GM06990 (cell line): ENCODE data around the gene GARIN6.

Source experiments
- DNase-seq: peaks from one replicate; pipeline ENCODE4 v3.0.0-alpha.2; 2011; ENCODE audit not compliant: insufficient read length; ENCODE audit errors: extremely low read depth
- H3K27me3 ChIP-seq: replicated peaks from 2 replicates; pipeline ENCODE4 v1.6.0; 2011; ENCODE audit warnings: low read length; ENCODE audit not compliant: control insufficient read depth, insufficient read depth
- H3K36me3 ChIP-seq: 2 replicates; pipeline ENCODE4 v1.5.1; 2011; ENCODE audit warnings: low read length; ENCODE audit not compliant: control insufficient read depth, insufficient read depth
- H3K4me3 ChIP-seq: replicated peaks from 2 replicates; pipeline ENCODE4 v1.5.1; 2011; ENCODE audit warnings: low read depth, mild to moderate bottlenecking, control low read depth, low read length
- TF ChIP-seq, protein P1 (sequence below): IDR thresholded peaks from 2 replicates; pipeline ENCODE4 v1.5.1; 2011; ENCODE audit warnings: low read length, control low read depth, mild to moderate bottlenecking, inconsistent platforms; ENCODE audit not compliant: insufficient read depth, poor library complexity, severe bottlenecking

GARIN6 gene

DNA sequence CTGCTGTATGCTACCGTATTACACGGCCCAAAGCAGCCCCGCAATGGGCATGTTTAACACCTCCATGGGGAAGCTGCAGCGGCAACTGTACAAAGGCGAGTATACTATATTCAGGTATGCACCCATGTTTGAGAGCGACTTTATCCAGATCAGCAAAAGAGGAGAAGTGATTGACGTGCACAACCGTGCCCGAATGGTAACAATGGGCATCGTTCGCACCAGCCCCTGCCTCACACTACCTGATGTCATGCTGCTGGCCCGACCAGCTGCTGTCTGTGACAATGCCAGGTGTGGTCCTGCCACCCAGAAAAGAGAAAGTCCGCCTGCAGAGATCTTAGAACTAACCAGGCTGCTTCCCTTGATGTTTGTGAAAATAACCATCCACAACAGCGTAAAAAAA is 630 bp downstream of the GARIN6 start:
- Histone ChIP-seq H3K36me3 (no peaks in the 10 kb centered on the region), H3K4me3 (no peak overlapping the region), H3K27me3 (no peaks in the 10 kb centered on the region)
- TF ChIP-seq, protein P1, sequence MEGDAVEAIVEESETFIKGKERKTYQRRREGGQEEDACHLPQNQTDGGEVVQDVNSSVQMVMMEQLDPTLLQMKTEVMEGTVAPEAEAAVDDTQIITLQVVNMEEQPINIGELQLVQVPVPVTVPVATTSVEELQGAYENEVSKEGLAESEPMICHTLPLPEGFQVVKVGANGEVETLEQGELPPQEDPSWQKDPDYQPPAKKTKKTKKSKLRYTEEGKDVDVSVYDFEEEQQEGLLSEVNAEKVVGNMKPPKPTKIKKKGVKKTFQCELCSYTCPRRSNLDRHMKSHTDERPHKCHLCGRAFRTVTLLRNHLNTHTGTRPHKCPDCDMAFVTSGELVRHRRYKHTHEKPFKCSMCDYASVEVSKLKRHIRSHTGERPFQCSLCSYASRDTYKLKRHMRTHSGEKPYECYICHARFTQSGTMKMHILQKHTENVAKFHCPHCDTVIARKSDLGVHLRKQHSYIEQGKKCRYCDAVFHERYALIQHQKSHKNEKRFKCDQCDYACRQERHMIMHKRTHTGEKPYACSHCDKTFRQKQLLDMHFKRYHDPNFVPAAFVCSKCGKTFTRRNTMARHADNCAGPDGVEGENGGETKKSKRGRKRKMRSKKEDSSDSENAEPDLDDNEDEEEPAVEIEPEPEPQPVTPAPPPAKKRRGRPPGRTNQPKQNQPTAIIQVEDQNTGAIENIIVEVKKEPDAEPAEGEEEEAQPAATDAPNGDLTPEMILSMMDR = no peak
- no peak for DNase-seq

- Histone ChIP-seq H3K4me3 (no peak overlapping the region), H3K36me3 (no peaks in the 10 kb centered on the region), H3K27me3 (no peaks in the 10 kb centered on the region)
- DNase-seq = no peak
- TF ChIP-seq, protein P1 = no peak
These were observed 2.0 kb downstream of the GARIN6 start for GRCh38 chr12:99649551-99649950.

GRCh38 chr12:99658671-99659349 is 11.3 kb downstream of the GARIN6 start:
- Histone ChIP-seq H3K27me3 (no peaks in the 10 kb centered on the region), H3K36me3 (no peaks in the 10 kb centered on the region), H3K4me3 (no peak overlapping the region)
- DNase-seq = no peak
- TF ChIP-seq, protein P1 = peak; percentile 33

DNA sequence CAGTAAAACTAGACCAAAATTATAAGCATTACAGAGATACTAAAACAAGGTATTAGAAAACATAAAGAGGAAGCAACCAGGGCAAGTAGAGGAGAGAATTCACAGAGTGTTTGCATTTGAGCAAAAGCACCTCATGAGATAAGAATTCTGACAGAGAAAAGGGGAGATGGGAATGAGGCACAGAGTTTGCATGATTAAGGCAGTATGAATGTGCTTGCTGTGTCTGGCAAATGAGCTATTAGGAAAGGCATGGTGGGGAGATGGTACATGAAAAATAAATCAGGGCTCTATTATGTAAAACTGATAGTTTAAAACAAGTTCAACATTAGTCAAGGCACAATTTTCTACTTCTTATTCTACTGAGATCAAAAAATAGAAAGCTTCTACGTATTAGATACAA is 23.1 kb downstream of the GARIN6 start:
- H3K4me3 ChIP-seq = no peak overlapping the region
- TF ChIP-seq, protein P1 = no peak
- H3K27me3 ChIP-seq = no peaks in the 10 kb centered on the region
- no peak for DNase-seq
- H3K36me3 ChIP-seq = no peaks in the 10 kb centered on the region

- no peak for DNase-seq
- no peaks in the 10 kb centered on the region for H3K27me3 ChIP-seq
- TF ChIP-seq, protein P1 = no peak
- H3K4me3 ChIP-seq = no peak overlapping the region
- no peaks in the 10 kb centered on the region for H3K36me3 ChIP-seq
These were observed 32.7 kb downstream of the GARIN6 start for GRCh38 chr12:99680276-99680675.

GRCh38 chr12:99686142-99686541 is 38.6 kb downstream of the GARIN6 start:
- no peak for DNase-seq
- H3K36me3 ChIP-seq = no peaks in the 10 kb centered on the region
- no peaks in the 10 kb centered on the region for H3K27me3 ChIP-seq
- TF ChIP-seq, protein P1 = no peak
- no peak overlapping the region for H3K4me3 ChIP-seq
